SU-DHL-6 (cell line): ENCODE measurements around the gene STYX.

ENCODE experiments used
- EZH2phosphoT487 ChIP-seq: fragments of 200-600 bp; sonication (generic), shearing (Covaris generic); conservative IDR thresholded peaks from 2 replicates; pipeline ENCODE4 v1.6.1; 2018; ENCODE audit warnings: mild to moderate bottlenecking, antibody characterized with exemption, low read length, moderate library complexity, mixed read lengths
- TF ChIP-seq, protein P1 (sequence below): fragments of 200-600 bp; sonication (generic); IDR thresholded peaks from one replicate; pipeline ENCODE4 v1.5.1; 2017; ENCODE audit warnings: antibody characterized with exemption, mild to moderate bottlenecking, low read length, moderate library complexity; ENCODE audit not compliant: insufficient read depth, poor library complexity, severe bottlenecking

- TF ChIP-seq, protein P1, sequence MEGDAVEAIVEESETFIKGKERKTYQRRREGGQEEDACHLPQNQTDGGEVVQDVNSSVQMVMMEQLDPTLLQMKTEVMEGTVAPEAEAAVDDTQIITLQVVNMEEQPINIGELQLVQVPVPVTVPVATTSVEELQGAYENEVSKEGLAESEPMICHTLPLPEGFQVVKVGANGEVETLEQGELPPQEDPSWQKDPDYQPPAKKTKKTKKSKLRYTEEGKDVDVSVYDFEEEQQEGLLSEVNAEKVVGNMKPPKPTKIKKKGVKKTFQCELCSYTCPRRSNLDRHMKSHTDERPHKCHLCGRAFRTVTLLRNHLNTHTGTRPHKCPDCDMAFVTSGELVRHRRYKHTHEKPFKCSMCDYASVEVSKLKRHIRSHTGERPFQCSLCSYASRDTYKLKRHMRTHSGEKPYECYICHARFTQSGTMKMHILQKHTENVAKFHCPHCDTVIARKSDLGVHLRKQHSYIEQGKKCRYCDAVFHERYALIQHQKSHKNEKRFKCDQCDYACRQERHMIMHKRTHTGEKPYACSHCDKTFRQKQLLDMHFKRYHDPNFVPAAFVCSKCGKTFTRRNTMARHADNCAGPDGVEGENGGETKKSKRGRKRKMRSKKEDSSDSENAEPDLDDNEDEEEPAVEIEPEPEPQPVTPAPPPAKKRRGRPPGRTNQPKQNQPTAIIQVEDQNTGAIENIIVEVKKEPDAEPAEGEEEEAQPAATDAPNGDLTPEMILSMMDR: no peak
- TF ChIP-seq EZH2phosphoT487: no peak
Observed at GRCh38 chr14:52797653-52798052, 67.7 kb downstream of the STYX start.
